ENCODE results near the gene SV2C.

Gene SV2C

DNA sequence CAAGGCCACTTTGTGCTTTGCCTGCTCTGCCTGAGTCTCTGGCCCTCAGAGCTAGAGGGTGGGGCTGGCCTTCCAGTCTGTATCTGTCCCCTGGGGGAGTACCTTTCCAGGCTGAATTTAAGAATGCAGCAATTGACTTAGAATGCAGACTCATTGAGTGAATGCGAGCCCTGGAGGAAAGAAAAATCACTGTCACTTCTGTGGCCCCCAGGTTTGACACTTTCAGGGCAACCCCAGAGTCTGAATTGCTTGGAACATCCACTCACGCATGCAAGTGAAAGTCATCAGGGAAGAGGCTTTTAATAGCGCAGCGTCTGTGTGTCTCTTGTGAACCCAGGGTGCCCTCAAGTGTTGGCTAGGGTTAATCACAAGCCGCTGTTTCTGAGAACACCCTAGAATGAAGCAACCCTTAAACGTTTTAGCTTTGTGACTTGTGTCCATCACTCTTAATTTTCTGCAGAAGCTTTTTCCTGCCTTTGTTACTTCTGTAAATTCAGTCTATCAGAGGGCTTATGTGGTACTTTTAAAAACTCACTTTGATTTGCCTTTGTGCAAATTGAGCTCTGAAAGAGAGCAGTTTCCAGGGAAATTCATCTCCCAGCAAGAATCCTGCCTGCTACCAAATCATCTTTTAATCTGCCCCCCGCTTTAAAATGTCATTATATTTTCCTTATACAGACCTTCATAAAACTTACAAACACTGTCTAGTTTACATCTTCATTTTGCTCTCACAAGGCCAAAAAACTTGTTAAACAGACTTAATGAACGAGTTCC is 173.1 kb downstream of the SV2C start:
- DNase-seq (ENCODE audit: low read depth) = peak; percentile 32

DNA sequence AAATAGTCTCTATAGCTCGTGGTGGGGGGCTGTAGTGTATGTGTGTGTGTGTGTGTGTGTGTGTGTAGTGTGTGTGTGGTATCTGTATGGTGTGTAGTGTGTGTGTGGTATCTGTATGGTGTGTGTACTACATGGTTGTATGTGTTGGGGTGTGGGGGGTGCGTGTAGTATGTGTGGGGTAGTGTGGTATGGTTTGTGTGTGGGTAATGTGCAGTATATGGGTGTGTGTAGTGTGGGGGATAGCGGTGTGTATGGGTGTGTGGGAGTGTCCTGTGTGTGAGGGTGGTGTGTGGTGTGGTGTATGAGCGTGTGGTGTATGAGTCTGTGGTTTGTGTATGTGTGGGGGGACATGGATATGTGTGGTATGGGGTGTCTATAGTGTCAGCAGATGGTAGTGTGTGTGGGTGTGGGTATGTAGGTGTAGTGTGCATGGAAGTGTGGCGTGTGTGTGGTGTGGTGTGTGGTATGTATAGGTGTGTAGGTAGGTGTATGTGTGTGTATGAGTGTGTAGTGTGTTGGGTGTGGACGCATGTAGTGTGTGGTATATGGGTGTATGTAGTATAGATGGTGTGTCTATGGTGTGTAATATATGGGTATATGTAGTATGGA is 174.1 kb downstream of the SV2C start:
- DNase-seq (ENCODE audit: low read depth) = no peak

GRCh38 chr5:76257897-76258296 is 174.7 kb downstream of the SV2C start:
- no peak for DNase-seq (ENCODE audit: low read depth)

- DNase-seq (ENCODE audit: low read depth) = no peak
These were observed 181.5 kb downstream of the SV2C start for GRCh38 chr5:76264681-76265080.

GRCh38 chr5:76269259-76269931 is 186.2 kb downstream of the SV2C start:
- DNase-seq (ENCODE audit: low read depth) = peak; percentile 13

DNA sequence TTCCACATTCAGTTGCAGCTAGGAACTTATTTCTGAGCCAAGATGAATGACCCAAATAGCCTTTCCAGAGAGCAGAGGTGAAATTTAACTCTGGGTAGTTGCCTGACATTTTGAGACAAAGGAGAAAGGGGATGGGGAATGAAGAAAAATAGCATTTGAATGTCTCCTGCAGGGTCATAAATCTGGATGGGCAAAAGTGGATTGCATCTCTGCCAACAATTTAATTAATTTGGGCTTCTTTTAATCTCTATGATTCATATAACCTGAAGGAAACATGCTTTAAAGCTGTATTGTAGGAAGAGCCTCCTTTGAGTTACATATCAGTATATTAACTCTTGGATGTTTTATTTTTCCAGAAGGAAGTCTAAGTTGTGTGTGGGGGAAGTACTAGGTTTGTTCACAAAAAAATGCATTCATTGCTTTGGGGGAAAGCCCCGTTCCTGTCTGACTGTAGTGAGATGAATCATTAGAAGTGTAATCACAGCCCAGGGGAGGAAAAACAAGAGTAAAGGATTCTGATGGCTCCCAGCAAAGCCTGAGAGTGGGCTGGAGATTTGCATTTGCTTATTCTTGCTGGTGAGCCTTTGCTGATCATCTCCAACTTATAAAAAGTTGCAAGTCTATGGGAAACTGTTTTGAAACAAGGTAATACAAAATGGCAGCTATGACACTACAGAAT is 186.9 kb downstream of the SV2C start:
- no peak for DNase-seq (ENCODE audit: low read depth)

DNA sequence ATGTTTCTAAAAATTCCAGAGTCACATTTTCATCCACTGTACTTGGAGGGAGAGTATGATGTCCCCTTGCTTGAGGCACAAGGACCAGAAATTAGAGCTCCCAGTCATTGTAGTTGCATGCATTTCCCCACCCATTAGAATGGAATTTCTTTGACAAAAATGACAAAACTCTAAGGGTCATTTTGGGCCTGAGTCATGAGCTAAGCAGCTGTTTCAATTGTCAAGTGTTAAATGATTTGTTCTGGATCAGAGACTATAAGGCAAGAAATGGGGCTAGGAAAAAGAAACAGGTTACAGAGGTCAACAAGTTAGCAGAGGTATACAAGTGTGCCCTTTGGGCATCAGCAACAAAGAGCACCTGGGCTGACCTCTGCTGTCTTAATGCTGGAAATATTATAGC is 188.7 kb downstream of the SV2C start:
- DNase-seq (ENCODE audit: low read depth) = no peak

DNA sequence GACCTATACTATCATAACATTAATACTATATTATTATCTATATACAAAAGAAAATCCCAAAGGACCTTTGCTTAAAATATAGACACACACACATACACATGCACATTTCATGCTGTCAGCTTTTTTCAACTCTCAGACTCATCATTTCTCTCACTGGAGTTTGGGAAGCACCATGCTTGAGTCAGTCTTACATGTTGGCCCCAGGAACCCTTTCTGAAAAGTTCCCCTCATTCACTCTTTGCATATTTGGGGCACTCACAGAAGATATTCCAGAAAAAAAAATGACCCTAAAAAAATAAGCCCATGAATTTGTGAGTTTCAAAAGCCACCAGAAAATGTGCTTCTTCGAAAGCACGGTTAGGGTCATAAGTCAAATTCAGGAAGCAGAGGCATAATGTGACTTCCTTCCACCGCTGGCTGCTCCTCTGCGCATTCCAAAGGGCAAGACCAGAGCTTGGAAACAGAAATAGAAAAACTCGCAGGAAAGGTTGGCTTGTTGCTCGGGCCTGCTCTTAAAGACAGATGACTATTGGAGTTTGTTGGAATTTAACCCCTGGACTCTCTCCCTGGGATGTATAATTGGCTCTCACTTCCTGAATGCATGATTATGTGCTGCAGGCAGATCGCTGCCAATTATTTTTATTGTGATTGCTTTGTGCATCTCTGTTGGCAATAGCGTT is 190.2 kb downstream of the SV2C start:
- DNase-seq (ENCODE audit: low read depth) = no peak

- no peak for DNase-seq (ENCODE audit: low read depth)
These were observed 191.4 kb downstream of the SV2C start for GRCh38 chr5:76274571-76274970.

GRCh38 chr5:76277736-76278135 is 194.6 kb downstream of the SV2C start:
- no peak for DNase-seq (ENCODE audit: low read depth)

- DNase-seq (ENCODE audit: low read depth) = no peak
These were observed 195.1 kb downstream of the SV2C start for GRCh38 chr5:76278261-76278789.

- DNase-seq (ENCODE audit: low read depth) = no peak
These were observed 197.3 kb downstream of the SV2C start for GRCh38 chr5:76280494-76280893.

GRCh38 chr5:76283670-76284069 is 200.5 kb downstream of the SV2C start:
- DNase-seq (ENCODE audit: low read depth) = no peak

GRCh38 chr5:76289692-76290091 is 206.5 kb downstream of the SV2C start:
- DNase-seq (ENCODE audit: low read depth) = no peak

- DNase-seq (ENCODE audit: low read depth) = no peak
These were observed 207.2 kb downstream of the SV2C start for GRCh38 chr5:76290321-76290757.

DNA sequence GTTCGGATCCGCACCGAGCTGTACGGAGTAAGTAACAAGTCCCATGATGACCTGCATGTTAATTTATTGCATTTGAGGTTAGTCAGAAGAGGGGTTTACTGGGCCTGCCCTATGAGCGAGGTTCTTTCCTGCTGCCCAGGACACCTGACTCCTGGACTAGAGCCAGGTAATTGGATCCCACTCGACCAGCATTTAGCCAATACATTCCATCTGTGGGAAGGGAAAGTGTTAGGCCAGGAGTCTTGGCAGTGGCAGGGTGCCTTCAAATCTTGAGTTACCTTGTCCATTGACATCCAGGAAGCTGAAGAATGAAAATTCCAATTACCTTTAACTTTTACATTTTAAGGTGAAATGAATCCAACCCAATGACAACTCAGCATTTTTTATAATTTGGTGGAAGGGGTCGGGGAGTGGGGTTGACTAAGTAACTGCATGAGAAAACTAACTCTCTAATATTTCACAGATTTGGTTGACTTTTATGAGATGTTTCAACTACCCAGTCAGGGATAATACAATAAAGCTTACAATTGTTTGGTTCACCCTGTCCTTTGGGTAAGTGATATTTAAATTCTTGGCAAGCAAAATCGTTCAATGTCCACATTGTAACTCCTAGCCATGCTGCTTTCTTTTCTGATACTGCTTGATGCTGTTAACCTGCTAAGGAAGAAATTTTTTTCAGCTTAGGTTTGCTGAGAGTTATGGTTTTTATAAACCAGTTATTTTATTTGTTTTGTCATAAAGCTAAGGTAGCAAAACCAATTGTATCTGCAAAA is 208.3 kb downstream of the SV2C start:
- DNase-seq (ENCODE audit: low read depth) = no peak

DNA sequence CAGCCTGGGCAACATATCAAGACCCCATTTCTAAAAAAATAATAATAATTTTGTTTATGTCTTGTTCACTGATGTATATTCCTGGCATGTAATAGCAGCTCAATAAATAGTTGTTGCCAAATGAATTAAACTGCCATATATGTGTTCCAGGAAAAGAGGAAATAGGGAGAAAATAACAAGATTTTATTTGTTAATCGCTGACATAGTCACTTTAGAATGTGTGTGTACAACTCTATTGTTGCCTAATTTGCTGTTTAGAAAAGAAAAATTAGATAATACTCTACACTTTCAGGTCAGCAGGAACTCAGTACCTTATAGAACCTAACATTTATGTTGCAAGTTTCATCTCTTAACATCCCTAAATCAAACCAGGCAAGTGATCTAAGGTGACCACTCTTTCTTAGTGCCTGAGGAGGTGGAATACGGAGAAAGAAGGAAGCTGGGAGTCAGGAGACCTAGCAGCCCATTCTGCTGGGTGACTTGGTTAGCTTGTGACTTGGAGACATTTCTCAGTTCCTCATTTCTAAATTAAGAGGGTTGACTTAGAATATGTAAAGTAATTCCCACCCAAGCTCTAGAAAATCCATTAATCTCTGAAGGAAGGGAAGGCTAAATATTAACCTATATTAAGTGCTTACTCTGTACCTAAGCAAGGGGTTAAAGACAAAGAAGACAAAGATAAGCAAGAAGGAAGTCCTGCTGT is 209.6 kb downstream of the SV2C start:
- DNase-seq (ENCODE audit: low read depth) = no peak

DNA sequence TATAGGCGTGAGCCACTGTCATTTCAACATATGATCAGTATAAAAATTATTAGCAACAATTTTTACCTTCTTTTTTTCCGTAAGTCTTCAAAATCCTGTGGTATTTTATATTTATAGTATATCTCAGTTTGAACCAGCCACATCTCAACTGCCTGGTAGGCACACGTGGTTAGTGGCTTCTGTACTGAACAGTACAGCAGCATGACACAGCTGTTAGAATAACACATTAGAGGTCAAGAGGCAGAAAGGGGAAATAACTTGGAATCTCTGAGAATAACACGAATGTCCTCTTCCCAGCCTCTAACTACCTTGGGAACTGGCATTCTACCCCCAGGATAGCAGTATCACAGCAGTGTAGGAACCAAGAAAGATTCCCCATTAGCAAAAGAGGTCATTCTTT is 211.4 kb downstream of the SV2C start:
- DNase-seq (ENCODE audit: low read depth) = no peak

DNA sequence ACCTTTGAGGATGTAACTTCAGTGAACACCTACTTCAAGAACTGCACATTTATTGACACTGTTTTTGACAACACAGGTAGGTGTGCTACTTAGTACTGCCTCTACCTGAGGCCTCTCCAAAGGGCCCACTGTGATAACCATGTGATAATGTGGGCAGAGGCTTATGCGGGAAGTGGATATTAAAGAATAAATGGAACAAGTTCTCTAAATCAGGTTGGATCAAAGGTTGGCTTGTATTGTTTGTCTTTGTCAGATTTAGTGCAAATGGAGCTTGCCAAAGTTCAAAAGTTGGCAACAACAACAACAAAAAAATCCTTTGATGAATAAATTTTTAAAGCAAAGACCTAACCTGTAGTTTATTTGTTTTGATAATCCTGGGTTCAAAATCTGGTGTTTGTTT is 215.7 kb downstream of the SV2C start:
- DNase-seq (ENCODE audit: low read depth) = no peak

DNA sequence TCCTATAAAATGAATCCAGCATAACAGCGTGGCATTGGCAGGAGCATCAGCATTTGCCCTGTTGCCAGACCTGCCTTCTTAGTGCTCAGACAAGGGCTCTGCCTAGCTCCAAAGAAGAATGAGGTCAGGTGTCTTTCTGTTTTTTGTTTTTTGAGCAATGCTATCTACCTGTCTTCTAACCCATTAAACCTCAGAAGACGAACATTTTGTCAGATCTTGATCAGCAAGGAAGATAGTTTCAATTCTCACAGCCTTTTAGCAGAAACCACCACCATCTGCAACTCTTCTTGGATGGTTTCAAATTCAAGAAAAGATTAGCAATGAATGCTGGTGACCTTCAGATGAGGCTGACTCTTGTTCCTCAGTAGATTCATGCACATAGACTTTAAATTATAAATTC is 216.4 kb downstream of the SV2C start:
- DNase-seq (ENCODE audit: low read depth) = no peak

Data from stimulated activated CD4-positive, alpha-beta T cell treated with anti-CD3 and anti-CD28 coated beads, Interleukin-2, amount 100 ng/mL, for 4 hours (primary cell).